MM.1S (cell line): ENCODE data around the gene COL8A2.

Experiments used
- DNase-seq: peaks from one replicate; pipeline ENCODE4 v3.0.0-alpha.2; 2015
- H2AFZ ChIP-seq: fragments of 300-600 bp; sonication (generic); 2 replicates; pipeline ENCODE4 v1.6.0; 2016; ENCODE audit warnings: antibody characterized with exemption, low read length
- H3F3A ChIP-seq: fragments of 300-600 bp; sonication (generic); 2 replicates; pipeline ENCODE4 v1.6.1; 2016; ENCODE audit warnings: mild to moderate bottlenecking, antibody characterized with exemption, low read length, moderate library complexity, mixed read lengths; ENCODE audit not compliant: insufficient read depth
- H3K27ac ChIP-seq: fragments of 300-600 bp; sonication (generic); 2 replicates; pipeline ENCODE4 v1.5.1; 2016; ENCODE audit warnings: mild to moderate bottlenecking, low read length
- H3K27me3 ChIP-seq: fragments of 300-600 bp; sonication (generic); replicated peaks from 2 replicates; pipeline ENCODE4 v1.6.0; 2016; ENCODE audit warnings: low read length; ENCODE audit not compliant: insufficient read depth
- H3K36me3 ChIP-seq: fragments of 300-600 bp; sonication (generic); replicated peaks from 2 replicates; pipeline ENCODE4 v1.6.1; 2016; ENCODE audit warnings: mild to moderate bottlenecking, low read length, mixed read lengths; ENCODE audit not compliant: insufficient read depth
- H3K4me1 ChIP-seq: fragments of 300-600 bp; sonication (generic); 2 replicates; pipeline ENCODE4 v1.6.1; 2016; ENCODE audit warnings: low read length, mixed read lengths
- H3K4me2 ChIP-seq: fragments of 300-600 bp; sonication (generic); 2 replicates; pipeline ENCODE4 v1.6.0; 2016; ENCODE audit warnings: low read depth, low read length
- H3K4me3 ChIP-seq: fragments of 300-600 bp; sonication (generic); 2 replicates; pipeline ENCODE4 v1.5.1; 2016; ENCODE audit warnings: low read length, mixed read lengths
- H3K79me2 ChIP-seq: fragments of 300-600 bp; sonication (generic); 2 replicates; pipeline ENCODE4 v1.6.1; 2016; ENCODE audit warnings: mixed run types, low read length, mixed read lengths
- H3K9ac ChIP-seq: fragments of 300-600 bp; sonication (generic); 2 replicates; pipeline ENCODE4 v1.6.1; 2016; ENCODE audit warnings: low read length, mixed read lengths
- H3K9me2 ChIP-seq: fragments of 300-600 bp; sonication (generic); replicated peaks from 2 replicates; pipeline ENCODE4 v1.6.1; 2016; ENCODE audit warnings: mild to moderate bottlenecking, low read length, mixed read lengths; ENCODE audit not compliant: insufficient read depth
- H3K9me3 ChIP-seq: fragments of 300-600 bp; sonication (generic); replicated peaks from 2 replicates; pipeline ENCODE4 v1.6.1; 2016; ENCODE audit warnings: mild to moderate bottlenecking, low read length, mixed read lengths; ENCODE audit not compliant: insufficient read depth
- H4K20me1 ChIP-seq: fragments of 300-600 bp; sonication (generic); 2 replicates; pipeline ENCODE4 v1.6.1; 2016; ENCODE audit warnings: mild to moderate bottlenecking, low read length, moderate library complexity, mixed read lengths; ENCODE audit not compliant: insufficient read depth
- EZH2 ChIP-seq: fragments of 300-600 bp; sonication (generic); optimal IDR thresholded peaks from 2 replicates; pipeline ENCODE3; 2017; ENCODE audit warnings: low read depth, mild to moderate bottlenecking, antibody characterized with exemption, low read length, mixed read lengths
- EZH2phosphoT487 ChIP-seq: fragments of 300-600 bp; sonication (generic); IDR thresholded peaks from 2 replicates; pipeline ENCODE4 v1.6.1; 2018; ENCODE audit warnings: antibody characterized with exemption, low read length
- TF ChIP-seq, protein P1 (sequence below): fragments of 300-600 bp; sonication (generic); IDR thresholded peaks from 2 replicates; pipeline ENCODE4 v1.5.1; 2016; ENCODE audit warnings: antibody characterized with exemption, low read length, mixed read lengths

COL8A2 gene

DNA sequence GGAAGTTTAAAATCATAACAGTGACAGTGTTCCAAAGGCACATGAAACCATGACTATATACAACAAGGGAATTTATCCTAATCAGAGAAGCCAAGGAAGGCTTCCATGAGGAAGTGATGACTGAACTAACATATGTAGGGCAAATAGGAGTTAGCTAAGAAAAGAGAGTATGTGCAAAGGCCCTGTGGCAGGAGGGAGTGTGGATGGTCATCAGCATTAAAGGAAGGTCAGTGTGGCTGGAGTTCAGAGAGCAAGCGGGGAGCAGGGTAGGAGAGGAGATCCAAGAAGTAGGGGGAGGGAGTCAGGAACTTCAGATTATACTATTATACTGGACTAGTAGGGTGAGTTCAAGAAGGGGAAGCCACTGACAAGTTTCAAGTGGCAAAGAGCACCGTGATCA lies 39.3 kb upstream of the COL8A2 start:
- DNase-seq: no peak
- Histone ChIP-seq H3K9ac (no peak overlapping the region), H3K4me1 (peaks cover 15% of the 10 kb centered on the region), H3K9me2 (no peaks in the 10 kb centered on the region), H2AFZ (no peak overlapping the region), H3K4me3 (no peak overlapping the region), H3K27ac (no peak overlapping the region), H3K9me3 (no peaks in the 10 kb centered on the region), H3F3A (0 out of 2 replicates have a peak, but pooled peaks cover 4% of the 10 kb centered on the region), H3K4me2 (no peak overlapping the region), H3K79me2 (peaks cover 96% of the 10 kb centered on the region), H3K27me3 (no peaks in the 10 kb centered on the region), H4K20me1 (no peaks in the 10 kb centered on the region; the same call in 1 of the 2 replicates), H3K36me3 (no peaks in the 10 kb centered on the region)
- TF ChIP-seq, protein P1, sequence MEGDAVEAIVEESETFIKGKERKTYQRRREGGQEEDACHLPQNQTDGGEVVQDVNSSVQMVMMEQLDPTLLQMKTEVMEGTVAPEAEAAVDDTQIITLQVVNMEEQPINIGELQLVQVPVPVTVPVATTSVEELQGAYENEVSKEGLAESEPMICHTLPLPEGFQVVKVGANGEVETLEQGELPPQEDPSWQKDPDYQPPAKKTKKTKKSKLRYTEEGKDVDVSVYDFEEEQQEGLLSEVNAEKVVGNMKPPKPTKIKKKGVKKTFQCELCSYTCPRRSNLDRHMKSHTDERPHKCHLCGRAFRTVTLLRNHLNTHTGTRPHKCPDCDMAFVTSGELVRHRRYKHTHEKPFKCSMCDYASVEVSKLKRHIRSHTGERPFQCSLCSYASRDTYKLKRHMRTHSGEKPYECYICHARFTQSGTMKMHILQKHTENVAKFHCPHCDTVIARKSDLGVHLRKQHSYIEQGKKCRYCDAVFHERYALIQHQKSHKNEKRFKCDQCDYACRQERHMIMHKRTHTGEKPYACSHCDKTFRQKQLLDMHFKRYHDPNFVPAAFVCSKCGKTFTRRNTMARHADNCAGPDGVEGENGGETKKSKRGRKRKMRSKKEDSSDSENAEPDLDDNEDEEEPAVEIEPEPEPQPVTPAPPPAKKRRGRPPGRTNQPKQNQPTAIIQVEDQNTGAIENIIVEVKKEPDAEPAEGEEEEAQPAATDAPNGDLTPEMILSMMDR: no peak
- TF ChIP-seq EZH2phosphoT487: no peak
- no peak for TF ChIP-seq EZH2

DNA sequence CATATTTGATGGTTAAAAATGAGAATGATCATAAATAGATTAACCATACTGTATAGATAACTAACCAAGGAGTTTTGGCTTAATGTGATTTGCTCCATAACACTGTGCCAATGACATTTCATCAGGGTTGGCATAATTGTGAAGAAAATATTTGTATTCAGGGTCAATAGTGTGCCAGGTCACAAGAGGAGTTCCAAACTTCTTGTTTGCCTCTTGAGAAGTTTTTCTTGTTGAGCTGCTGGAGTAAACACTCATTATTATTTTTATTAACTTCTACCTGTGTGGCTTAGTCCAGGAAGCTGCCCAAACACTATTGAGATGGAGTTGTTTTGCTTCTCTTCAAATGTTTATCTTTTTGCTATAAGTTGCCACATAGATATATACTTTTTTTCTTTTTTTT lies 38.4 kb upstream of the COL8A2 start:
- Histone ChIP-seq H3K9me3 (no peaks in the 10 kb centered on the region), H3K36me3 (no peaks in the 10 kb centered on the region), H3K79me2 (peaks cover 97% of the 10 kb centered on the region), H3K4me1 (peaks cover 18% of the 10 kb centered on the region), H3K9me2 (no peaks in the 10 kb centered on the region), H2AFZ (no peak overlapping the region), H3K4me3 (no peak overlapping the region), H3F3A (0 out of 2 replicates have a peak, but pooled peaks cover 5% of the 10 kb centered on the region), H3K9ac (no peak overlapping the region), H3K4me2 (no peak overlapping the region), H4K20me1 (no peaks in the 10 kb centered on the region; the same call in 1 of the 2 replicates), H3K27me3 (no peaks in the 10 kb centered on the region), H3K27ac (no peak overlapping the region)
- no peak for DNase-seq
- TF ChIP-seq EZH2 (no peak), EZH2phosphoT487 (no peak)
- TF ChIP-seq, protein P1: no peak

DNA sequence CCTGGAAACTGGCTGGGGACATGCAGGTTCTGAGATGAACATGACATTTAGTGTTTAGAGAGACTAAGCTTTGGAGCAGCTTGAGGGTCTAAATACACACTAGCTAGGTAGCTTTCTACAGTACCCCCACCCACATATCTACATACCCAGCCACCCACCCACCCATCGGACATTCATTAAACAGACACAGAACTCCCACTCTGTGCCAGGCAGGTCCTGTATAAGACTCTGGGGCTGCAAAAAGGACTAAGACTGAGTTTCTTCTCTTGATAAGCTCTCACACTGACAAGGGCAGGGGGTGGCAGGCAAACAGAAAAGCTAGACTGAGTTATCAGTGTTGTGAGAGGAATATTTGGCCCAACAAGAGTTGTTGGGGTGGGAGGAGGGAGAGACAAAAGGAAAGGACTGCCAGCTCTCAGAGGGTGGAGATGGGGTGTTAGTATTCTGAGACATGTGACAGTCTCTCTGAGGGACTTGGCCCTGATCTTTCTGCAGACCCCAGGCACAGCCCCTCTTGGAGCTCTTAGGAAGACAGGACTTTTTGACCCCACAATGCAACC lies 37.7 kb upstream of the COL8A2 start:
- H3K9ac ChIP-seq: no peak overlapping the region
- peaks cover 25% of the 10 kb centered on the region for H3K4me1 ChIP-seq
- H4K20me1 ChIP-seq: no peaks in the 10 kb centered on the region
- no peaks in the 10 kb centered on the region for H3K9me3 ChIP-seq
- no peak overlapping the region for H3K4me2 ChIP-seq
- H3K79me2 ChIP-seq: peaks cover 98% of the 10 kb centered on the region
- H3F3A ChIP-seq: 0 out of 2 replicates have a peak, but pooled peaks cover 5% of the 10 kb centered on the region
- no peaks in the 10 kb centered on the region for H3K9me2 ChIP-seq
- H3K27ac ChIP-seq: no peak overlapping the region
- H3K27me3 ChIP-seq: no peaks in the 10 kb centered on the region
- TF ChIP-seq EZH2 (no peak), EZH2phosphoT487 (no peak)
- TF ChIP-seq, protein P1: no peak
- no peak overlapping the region for H2AFZ ChIP-seq
- H3K36me3 ChIP-seq: no peaks in the 10 kb centered on the region
- DNase-seq: no peak
- no peak overlapping the region for H3K4me3 ChIP-seq
